ENCODE data around the gene SLC35B2.
A peak's percentile ranks its signal among the peaks of the same experiment; 100 is the strongest.

SLC35B2 gene

GRCh38 chr6:44285552-44286284, 28.4 kb upstream of the SLC35B2 start:
- H3K4me3 ChIP-seq (ENCODE audit: low read length in 2 of 2), result no peak overlapping the region
- no peak overlapping the region for H2AFZ ChIP-seq (ENCODE audit: low read length)
- H3K9ac ChIP-seq (ENCODE audit: low read depth, low read length, poor library complexity), result no peak overlapping the region
- H4K91ac ChIP-seq (ENCODE audit: low read depth, low read length, poor library complexity), result no peak overlapping the region
- H2BK12ac ChIP-seq (ENCODE audit: low read length), result no peak overlapping the region
- no peak overlapping the region for H2BK5ac ChIP-seq (ENCODE audit: low read length)
- WGBS, 2 donors (ENCODE audit: extremely low coverage in 2 of 2, insufficient read length in 2 of 2, insufficient replicate concordance in 1 of 2), result no CpG with 5 or more reads among the region's 25 CpGs
- peaks cover 0 to 2% of the 10 kb centered on the region in 2 donors for H3K9me3 ChIP-seq (replicated peaks in 1 of 2; ENCODE audit: control insufficient read depth in 2 of 2, insufficient read depth in 1 of 2, low read depth in 1 of 2, low read length in 2 of 2)
- no peaks in the 10 kb centered on the region for H3K4me1 ChIP-seq (ENCODE audit: control insufficient read depth in 2 of 2, insufficient read depth in 1 of 2, low read depth in 1 of 2, low read length in 2 of 2)
- no peak overlapping the region for H3K14ac ChIP-seq (ENCODE audit: low read length)
- H2BK15ac ChIP-seq (ENCODE audit: low read length), result no peak overlapping the region
- DNase-seq (ENCODE audit: low spot score), result no peak
- no peak overlapping the region for H3K23ac ChIP-seq (ENCODE audit: low read depth, low read length, poor library complexity)
- H3K79me1 ChIP-seq (ENCODE audit: low read depth, low read length), result no peaks in the 10 kb centered on the region
- no peak overlapping the region for H2BK120ac ChIP-seq (ENCODE audit: low read depth, low read length)
- no peak overlapping the region for H4K8ac ChIP-seq (ENCODE audit: low read depth, low read length)
- peaks cover 0 to 14% (median 4%) of the 10 kb centered on the region in 3 experiments for H3K27me3 ChIP-seq (ENCODE audit: control insufficient read depth in 3 of 3, insufficient read depth in 3 of 3, low read depth in 1 of 3, low read length in 3 of 3)
- H3K36me3 ChIP-seq (replicated peaks in 1 of 2; ENCODE audit: control insufficient read depth in 2 of 2, insufficient read depth in 2 of 2, low read length in 2 of 2), result no peaks in the 10 kb centered on the region
- no peak overlapping the region for H2AK5ac ChIP-seq (ENCODE audit: low read depth, low read length)
- no peak overlapping the region for H3K4me2 ChIP-seq (ENCODE audit: insufficient read depth, low read length, poor library complexity, severe bottlenecking)
- H3K27ac ChIP-seq (replicated peaks; ENCODE audit: low read length), result no peak overlapping the region
- H3K18ac ChIP-seq (ENCODE audit: low read length), result no peak overlapping the region
- H3K4ac ChIP-seq (ENCODE audit: low read length), result no peak overlapping the region

GRCh38 chr6:44284867-44285266, 27.5 kb upstream of the SLC35B2 start:
- no peak overlapping the region for H3K18ac ChIP-seq (ENCODE audit: low read length)
- no peak overlapping the region for H2BK15ac ChIP-seq (ENCODE audit: low read length)
- peaks cover 0 to 10% (median 4%) of the 10 kb centered on the region in 3 experiments for H3K27me3 ChIP-seq (ENCODE audit: control insufficient read depth in 3 of 3, insufficient read depth in 3 of 3, low read depth in 1 of 3, low read length in 3 of 3)
- no peak overlapping the region for H2BK12ac ChIP-seq (ENCODE audit: low read length)
- WGBS, 2 donors (ENCODE audit: extremely low coverage in 2 of 2, insufficient read length in 2 of 2, insufficient replicate concordance in 1 of 2), result no CpG with 5 or more reads among the region's 4 CpGs
- H3K9me3 ChIP-seq (replicated peaks in 1 of 2; ENCODE audit: control insufficient read depth in 2 of 2, insufficient read depth in 1 of 2, low read depth in 1 of 2, low read length in 2 of 2), result peaks cover 0 to 2% of the 10 kb centered on the region in 2 donors
- H2AK5ac ChIP-seq (ENCODE audit: low read depth, low read length), result no peak overlapping the region
- H4K8ac ChIP-seq (ENCODE audit: low read depth, low read length), result no peak overlapping the region
- DNase-seq (ENCODE audit: low spot score), result no peak
- H3K9ac ChIP-seq (ENCODE audit: low read depth, low read length, poor library complexity), result no peak overlapping the region
- H3K27ac ChIP-seq (replicated peaks; ENCODE audit: low read length), result no peak overlapping the region
- H4K91ac ChIP-seq (ENCODE audit: low read depth, low read length, poor library complexity), result no peak overlapping the region
- no peak overlapping the region for H3K4me3 ChIP-seq (ENCODE audit: low read length in 2 of 2)
- H2BK5ac ChIP-seq (ENCODE audit: low read length), result no peak overlapping the region
- H2AFZ ChIP-seq (ENCODE audit: low read length), result no peak overlapping the region
- H3K4ac ChIP-seq (ENCODE audit: low read length), result no peak overlapping the region
- H3K36me3 ChIP-seq (replicated peaks in 1 of 2; ENCODE audit: control insufficient read depth in 2 of 2, insufficient read depth in 2 of 2, low read length in 2 of 2), result no peaks in the 10 kb centered on the region
- H3K4me2 ChIP-seq (ENCODE audit: insufficient read depth, low read length, poor library complexity, severe bottlenecking), result no peak overlapping the region
- H2BK120ac ChIP-seq (ENCODE audit: low read depth, low read length), result no peak overlapping the region
- H3K14ac ChIP-seq (ENCODE audit: low read length), result no peak overlapping the region
- H3K23ac ChIP-seq (ENCODE audit: low read depth, low read length, poor library complexity), result no peak overlapping the region
- no peaks in the 10 kb centered on the region for H3K4me1 ChIP-seq (ENCODE audit: control insufficient read depth in 2 of 2, insufficient read depth in 1 of 2, low read depth in 1 of 2, low read length in 2 of 2)
- H3K79me1 ChIP-seq (ENCODE audit: low read depth, low read length), result no peaks in the 10 kb centered on the region

GRCh38 chr6:44284121-44284520, 26.8 kb upstream of the SLC35B2 start:
- H3K9me3 ChIP-seq (replicated peaks in 1 of 2; ENCODE audit: control insufficient read depth in 2 of 2, insufficient read depth in 1 of 2, low read depth in 1 of 2, low read length in 2 of 2), result peaks cover 0 to 2% of the 10 kb centered on the region in 2 donors
- no peak overlapping the region for H4K91ac ChIP-seq (ENCODE audit: low read depth, low read length, poor library complexity)
- no peak overlapping the region for H2AFZ ChIP-seq (ENCODE audit: low read length)
- H3K4me3 ChIP-seq (ENCODE audit: low read length in 2 of 2), result no peak overlapping the region
- H2AK5ac ChIP-seq (ENCODE audit: low read depth, low read length), result no peak overlapping the region
- H2BK120ac ChIP-seq (ENCODE audit: low read depth, low read length), result no peak overlapping the region
- H3K27me3 ChIP-seq (ENCODE audit: control insufficient read depth in 3 of 3, insufficient read depth in 3 of 3, low read depth in 1 of 3, low read length in 3 of 3), result peaks cover 0 to 4% (median 4%) of the 10 kb centered on the region in 3 experiments
- no peaks in the 10 kb centered on the region for H3K4me1 ChIP-seq (ENCODE audit: control insufficient read depth in 2 of 2, insufficient read depth in 1 of 2, low read depth in 1 of 2, low read length in 2 of 2)
- H2BK5ac ChIP-seq (ENCODE audit: low read length), result no peak overlapping the region
- H3K4me2 ChIP-seq (ENCODE audit: insufficient read depth, low read length, poor library complexity, severe bottlenecking), result no peak overlapping the region
- H3K14ac ChIP-seq (ENCODE audit: low read length), result no peak overlapping the region
- no peaks in the 10 kb centered on the region for H3K36me3 ChIP-seq (replicated peaks in 1 of 2; ENCODE audit: control insufficient read depth in 2 of 2, insufficient read depth in 2 of 2, low read length in 2 of 2)
- no peak overlapping the region for H3K23ac ChIP-seq (ENCODE audit: low read depth, low read length, poor library complexity)
- DNase-seq (ENCODE audit: low spot score), result no peak
- no peaks in the 10 kb centered on the region for H3K79me1 ChIP-seq (ENCODE audit: low read depth, low read length)
- WGBS, 2 donors (ENCODE audit: extremely low coverage in 2 of 2, insufficient read length in 2 of 2, insufficient replicate concordance in 1 of 2), result no CpG with 5 or more reads among the region's 2 CpGs
- no peak overlapping the region for H2BK15ac ChIP-seq (ENCODE audit: low read length)
- H3K18ac ChIP-seq (ENCODE audit: low read length), result no peak overlapping the region
- no peak overlapping the region for H4K8ac ChIP-seq (ENCODE audit: low read depth, low read length)
- H3K4ac ChIP-seq (ENCODE audit: low read length), result no peak overlapping the region
- no peak overlapping the region for H3K9ac ChIP-seq (ENCODE audit: low read depth, low read length, poor library complexity)
- H3K27ac ChIP-seq (replicated peaks; ENCODE audit: low read length), result no peak overlapping the region
- no peak overlapping the region for H2BK12ac ChIP-seq (ENCODE audit: low read length)

GRCh38 chr6:44278774-44279697, 21.7 kb upstream of the SLC35B2 start:
- peak overlapping the region in 1 of 2 donors; percentile 6 for H3K4me3 ChIP-seq (ENCODE audit: low read length in 2 of 2)
- H3K4ac ChIP-seq (ENCODE audit: low read length), result no peak overlapping the region
- H3K4me2 ChIP-seq (ENCODE audit: insufficient read depth, low read length, poor library complexity, severe bottlenecking), result no peak overlapping the region
- peaks cover 0 to 6% of the 10 kb centered on the region in 2 donors for H3K36me3 ChIP-seq (replicated peaks in 1 of 2; ENCODE audit: control insufficient read depth in 2 of 2, insufficient read depth in 2 of 2, low read length in 2 of 2)
- H3K23ac ChIP-seq (ENCODE audit: low read depth, low read length, poor library complexity), result no peak overlapping the region
- H3K18ac ChIP-seq (ENCODE audit: low read length), result no peak overlapping the region
- no peak for DNase-seq (ENCODE audit: low spot score)
- WGBS, 2 donors (ENCODE audit: extremely low coverage in 2 of 2, insufficient read length in 2 of 2, insufficient replicate concordance in 1 of 2), result no CpG with 5 or more reads among the region's 9 CpGs
- no peak overlapping the region for H3K14ac ChIP-seq (ENCODE audit: low read length)
- peaks cover 0 to 2% of the 10 kb centered on the region in 2 donors for H3K9me3 ChIP-seq (replicated peaks in 1 of 2; ENCODE audit: control insufficient read depth in 2 of 2, insufficient read depth in 1 of 2, low read depth in 1 of 2, low read length in 2 of 2)
- no peak overlapping the region for H4K8ac ChIP-seq (ENCODE audit: low read depth, low read length)
- no peak overlapping the region for H2BK120ac ChIP-seq (ENCODE audit: low read depth, low read length)
- no peak overlapping the region for H2BK12ac ChIP-seq (ENCODE audit: low read length)
- H3K9ac ChIP-seq (ENCODE audit: low read depth, low read length, poor library complexity), result no peak overlapping the region
- H2AFZ ChIP-seq (ENCODE audit: low read length), result no peak overlapping the region
- no peak overlapping the region for H2BK15ac ChIP-seq (ENCODE audit: low read length)
- H2BK5ac ChIP-seq (ENCODE audit: low read length), result no peak overlapping the region
- peaks cover 2% of the 10 kb centered on the region for H3K79me1 ChIP-seq (ENCODE audit: low read depth, low read length)
- no peak overlapping the region for H4K91ac ChIP-seq (ENCODE audit: low read depth, low read length, poor library complexity)
- H2AK5ac ChIP-seq (ENCODE audit: low read depth, low read length), result no peak overlapping the region
- H3K27ac ChIP-seq (replicated peaks; ENCODE audit: low read length), result no peak overlapping the region
- H3K4me1 ChIP-seq (ENCODE audit: control insufficient read depth in 2 of 2, insufficient read depth in 1 of 2, low read depth in 1 of 2, low read length in 2 of 2), result no peaks in the 10 kb centered on the region
- no peaks in the 10 kb centered on the region for H3K27me3 ChIP-seq (ENCODE audit: control insufficient read depth in 3 of 3, insufficient read depth in 3 of 3, low read depth in 1 of 3, low read length in 3 of 3)
